GM19372 (cell line): ENCODE results near the gene KLF16.
"Not testable (repeated sequence)": the region's sequence is repeated elsewhere in the genome, so short reads cannot be mapped to it uniquely, and the experiment has no call there.

Source experiments
- ATAC-seq: cut with Tn5 transposase; IDR thresholded peaks from one replicate; pipeline ENCODE4 v1.9.1; 2021; ENCODE audit warnings: mild to moderate bottlenecking, low read depth, moderate library complexity; ENCODE audit not compliant: unreplicated experiment

The KLF16 gene

GRCh38 chr19:1863328-1863637 lies at the start of gene KLF16:
Gene KLF16, minus strand, starts transcription at chr19:1863579. Its CDS starts 82 bp downstream, at chr19:1863497.
- peak; percentile 2 for ATAC-seq

DNA sequence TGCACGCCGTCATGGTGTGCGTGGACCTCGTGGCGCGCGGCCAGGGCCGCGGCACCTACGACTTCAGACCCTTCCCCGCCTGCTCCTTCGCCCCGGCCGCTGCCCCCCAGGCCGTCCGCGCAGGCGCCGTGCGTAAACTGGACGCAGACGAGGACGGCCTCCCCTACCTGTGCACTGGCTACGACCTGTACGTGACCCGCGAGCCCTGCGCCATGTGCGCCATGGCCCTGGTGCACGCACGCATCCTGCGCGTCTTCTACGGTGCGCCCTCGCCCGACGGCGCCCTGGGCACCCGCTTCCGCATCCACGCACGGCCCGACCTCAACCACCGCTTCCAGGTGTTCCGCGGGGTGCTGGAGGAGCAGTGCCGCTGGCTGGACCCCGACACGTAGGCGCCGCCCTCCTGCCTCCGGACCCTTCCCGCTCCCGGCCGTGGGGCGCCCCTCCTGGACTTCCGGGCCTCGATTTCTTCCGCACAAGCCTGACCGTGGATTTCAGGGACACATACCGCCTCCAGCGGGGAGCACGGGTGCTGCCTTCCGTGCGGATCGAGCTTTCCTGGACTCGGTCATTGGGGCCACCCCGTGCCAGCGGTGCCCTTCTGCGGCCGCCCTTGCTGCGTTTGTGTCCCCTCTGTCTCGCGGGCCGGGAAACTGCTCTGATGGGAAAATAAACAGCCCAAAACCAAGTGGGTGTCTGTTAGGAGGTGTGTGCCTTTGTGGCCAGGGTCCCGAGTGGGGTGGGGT lies 49.6 kb upstream of the KLF16 start:
- ATAC-seq, result no peak

GRCh38 chr19:1911995-1912394 lies 48.6 kb upstream of the KLF16 start:
- no peak for ATAC-seq

- no peak for ATAC-seq
Measured at GRCh38 chr19:1911098-1911497, 47.7 kb upstream of the KLF16 start.

- ATAC-seq, result no peak
Measured at GRCh38 chr19:1910177-1910576, 46.8 kb upstream of the KLF16 start.

DNA sequence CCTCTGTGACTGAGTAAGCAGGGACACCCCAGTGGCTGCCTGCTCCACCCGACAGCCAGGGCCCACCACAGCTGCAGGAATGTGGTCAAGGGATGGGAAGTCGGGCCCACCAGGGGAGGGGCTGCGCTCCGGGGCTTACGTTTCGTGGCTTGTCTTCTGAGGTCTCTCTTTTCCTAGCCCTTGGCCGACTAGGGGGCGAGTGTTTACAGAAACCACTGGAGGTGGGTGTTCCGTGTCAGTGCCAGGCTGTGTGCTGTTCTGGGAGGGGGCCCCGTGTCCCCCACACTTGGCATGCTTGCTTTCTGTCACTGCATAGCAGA lies 46.3 kb upstream of the KLF16 start:
- no peak for ATAC-seq

- ATAC-seq, result no peak
Measured at GRCh38 chr19:1908364-1908678, 44.9 kb upstream of the KLF16 start.

GRCh38 chr19:1907563-1908363 lies 44.4 kb upstream of the KLF16 start:
- ATAC-seq, result no peak

- no peak for ATAC-seq
Measured at GRCh38 chr19:1906985-1907562, 43.7 kb upstream of the KLF16 start.

- ATAC-seq, result no peak
Measured at GRCh38 chr19:1905863-1906375, 42.5 kb upstream of the KLF16 start.

GRCh38 chr19:1905110-1905862 lies 41.9 kb upstream of the KLF16 start, which contains the start of the genes ADAT3 and SCAMP4:
Gene ADAT3, plus strand, starts transcription at chr19:1905399. Its CDS starts 6,649 bp downstream, at chr19:1912048.
Gene SCAMP4, plus strand, starts transcription at chr19:1905399. Its CDS starts 9,621 bp downstream, at chr19:1915020.
- peak; percentile 77 for ATAC-seq

- peak; percentile 3 for ATAC-seq
Measured at GRCh38 chr19:1904860-1905109, 41.4 kb upstream of the KLF16 start.

GRCh38 chr19:1902923-1903322 lies 39.5 kb upstream of the KLF16 start:
- ATAC-seq, result no peak

- ATAC-seq, result no peak
Measured at GRCh38 chr19:1901940-1902404, 38.6 kb upstream of the KLF16 start.

DNA sequence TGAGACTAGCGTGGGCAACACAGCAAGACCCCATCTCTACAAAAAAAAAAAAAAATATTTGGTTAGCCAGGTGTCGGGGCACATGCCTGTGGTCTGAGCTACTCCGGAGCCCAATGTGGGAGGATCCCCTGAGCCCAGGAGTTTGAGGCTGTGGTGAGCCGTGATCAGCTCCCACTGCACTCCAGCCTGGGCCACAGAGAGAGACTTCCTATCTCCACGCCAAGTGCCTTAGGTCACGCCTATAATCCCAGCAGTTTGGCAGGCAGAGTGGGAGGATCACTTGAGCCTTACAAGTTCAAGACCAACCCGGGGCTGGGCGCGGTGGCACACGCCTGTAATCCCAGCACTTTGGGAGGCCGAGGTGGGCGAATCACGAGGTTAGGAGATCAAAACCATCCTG lies 33.1 kb upstream of the KLF16 start:
- no peak for ATAC-seq

- ATAC-seq, result no peak
Measured at GRCh38 chr19:1893791-1894190, 30.4 kb upstream of the KLF16 start.

- no peak for ATAC-seq
Measured at GRCh38 chr19:1889907-1890306, 26.5 kb upstream of the KLF16 start.

DNA sequence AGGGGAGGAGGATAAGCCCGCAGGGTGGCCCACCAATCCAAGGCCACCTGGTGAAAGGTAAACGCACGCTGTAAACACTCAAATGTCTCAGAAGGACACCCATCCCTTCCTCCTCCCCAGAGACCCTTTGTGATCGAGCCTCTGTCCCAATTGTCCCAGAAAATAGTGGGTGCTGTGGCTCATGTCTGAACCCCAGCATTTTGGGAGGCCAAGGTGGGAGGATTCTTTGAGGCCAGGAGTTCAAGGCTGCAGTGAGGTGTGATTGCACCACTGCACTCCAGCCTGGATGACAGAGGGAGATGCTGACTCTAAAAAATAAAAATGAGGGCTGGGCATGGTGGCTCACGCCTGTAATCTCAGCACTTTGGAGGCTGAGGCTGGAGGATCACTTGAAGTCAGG lies 25.0 kb upstream of the KLF16 start:
- no peak for ATAC-seq

GRCh38 chr19:1886360-1886759 lies 23.0 kb upstream of the KLF16 start:
- ATAC-seq, result not testable (repeated sequence)

GRCh38 chr19:1885398-1886119 lies 22.2 kb upstream of the KLF16 start, which contains the start of gene ABHD17A:
Gene ABHD17A, minus strand, starts transcription at chr19:1885496. Its CDS starts 3,930 bp downstream, at chr19:1881566.
- ATAC-seq, result peak; percentile 92
